ENCODE measurements around the gene SLC1A7.

DNA sequence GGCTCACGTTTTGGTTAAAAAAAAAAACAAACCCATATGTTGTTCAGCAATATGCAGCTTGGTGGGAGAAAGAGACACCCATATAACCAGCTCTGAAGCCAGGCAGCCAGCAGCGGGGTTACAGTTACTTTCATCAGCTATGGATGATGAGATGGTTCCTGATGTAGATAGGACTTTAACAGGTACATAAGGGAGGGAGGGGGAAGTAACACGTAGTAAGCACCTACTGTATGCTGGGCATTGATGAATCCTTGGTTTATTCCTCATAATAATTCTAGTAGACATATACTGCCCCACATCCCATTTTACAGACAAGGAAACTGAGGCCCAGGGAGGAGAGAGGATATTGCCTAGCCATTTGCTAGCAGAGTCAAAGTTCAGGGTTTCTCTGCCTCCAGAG, 2.0 kb downstream of the SLC1A7 start:
- TF ChIP-seq, protein P1, sequence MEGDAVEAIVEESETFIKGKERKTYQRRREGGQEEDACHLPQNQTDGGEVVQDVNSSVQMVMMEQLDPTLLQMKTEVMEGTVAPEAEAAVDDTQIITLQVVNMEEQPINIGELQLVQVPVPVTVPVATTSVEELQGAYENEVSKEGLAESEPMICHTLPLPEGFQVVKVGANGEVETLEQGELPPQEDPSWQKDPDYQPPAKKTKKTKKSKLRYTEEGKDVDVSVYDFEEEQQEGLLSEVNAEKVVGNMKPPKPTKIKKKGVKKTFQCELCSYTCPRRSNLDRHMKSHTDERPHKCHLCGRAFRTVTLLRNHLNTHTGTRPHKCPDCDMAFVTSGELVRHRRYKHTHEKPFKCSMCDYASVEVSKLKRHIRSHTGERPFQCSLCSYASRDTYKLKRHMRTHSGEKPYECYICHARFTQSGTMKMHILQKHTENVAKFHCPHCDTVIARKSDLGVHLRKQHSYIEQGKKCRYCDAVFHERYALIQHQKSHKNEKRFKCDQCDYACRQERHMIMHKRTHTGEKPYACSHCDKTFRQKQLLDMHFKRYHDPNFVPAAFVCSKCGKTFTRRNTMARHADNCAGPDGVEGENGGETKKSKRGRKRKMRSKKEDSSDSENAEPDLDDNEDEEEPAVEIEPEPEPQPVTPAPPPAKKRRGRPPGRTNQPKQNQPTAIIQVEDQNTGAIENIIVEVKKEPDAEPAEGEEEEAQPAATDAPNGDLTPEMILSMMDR (IDR thresholded peaks at IDR 0.05) = no peak
- no peak for TF ChIP-seq POLR2A (IDR thresholded peaks at IDR 0.05)

Data from uterus (tissue), 2 donors.